Measurements from ENCODE around the gene DIP2C.
"Not testable (repeated sequence)": the region's sequence is repeated elsewhere in the genome, so short reads cannot be mapped to it uniquely, and the experiment has no call there.

DIP2C gene

DNA sequence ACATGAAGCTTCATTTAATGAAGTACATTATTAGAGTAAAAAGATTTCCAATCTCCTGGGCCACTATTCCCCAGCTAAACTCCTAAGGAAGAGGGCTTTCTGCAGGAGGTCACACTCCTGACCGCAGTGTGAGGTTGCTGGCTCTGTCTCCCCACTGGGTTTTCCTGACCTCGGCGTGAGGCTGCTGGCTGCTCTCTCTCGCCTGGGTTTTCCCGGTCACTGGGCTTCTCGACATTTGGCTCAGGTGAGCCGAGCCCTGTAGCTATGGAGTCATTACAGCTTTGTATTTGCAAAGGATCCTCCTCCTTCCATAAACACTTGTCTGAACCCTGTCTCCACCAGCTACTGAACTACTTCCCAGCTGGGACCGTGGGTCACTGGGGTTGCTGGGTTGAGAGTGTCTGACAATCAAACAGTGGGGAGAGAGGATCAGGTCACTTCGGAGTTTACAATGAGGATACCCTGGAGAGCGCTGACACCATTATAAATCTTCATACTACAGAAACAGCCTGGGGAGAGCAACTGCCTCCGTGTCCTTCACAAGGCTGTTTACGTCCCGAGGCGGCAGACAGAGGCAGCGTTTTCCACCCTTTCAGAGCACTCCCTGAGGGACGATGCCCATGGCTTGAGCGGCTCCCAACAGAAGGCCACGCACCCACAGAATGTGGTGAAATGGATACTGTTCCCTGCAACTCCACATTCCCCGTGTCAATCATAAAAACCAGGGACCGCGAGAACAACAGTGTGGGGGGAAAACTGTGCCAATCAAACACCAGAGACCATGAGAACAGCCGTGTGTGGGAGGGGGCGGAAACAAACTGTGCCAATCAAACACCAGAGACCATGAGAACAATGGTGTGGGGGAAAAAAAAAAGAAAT is 328.0 kb downstream of the DIP2C start:
- DNase-seq: no peak

DNA sequence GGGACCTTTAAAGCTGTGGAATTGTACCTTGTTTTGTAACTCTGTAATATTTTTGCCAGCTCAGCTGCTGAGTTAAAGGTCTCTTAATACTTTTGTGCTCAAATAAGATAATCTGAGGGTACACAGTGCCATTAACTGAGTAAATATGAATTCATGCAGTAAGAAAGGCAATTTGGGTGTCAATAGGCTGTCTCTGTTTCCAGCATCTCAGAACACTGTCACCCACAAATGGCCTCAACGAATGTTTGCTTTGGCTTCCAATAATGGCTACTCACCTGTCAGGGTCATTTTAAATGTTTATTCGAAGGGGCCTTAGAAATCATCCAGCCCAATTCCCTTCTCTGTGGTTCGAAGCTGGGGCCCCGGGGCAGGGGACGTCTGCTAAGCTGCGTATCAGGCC is 328.8 kb downstream of the DIP2C start:
- DNase-seq: no peak

DNA sequence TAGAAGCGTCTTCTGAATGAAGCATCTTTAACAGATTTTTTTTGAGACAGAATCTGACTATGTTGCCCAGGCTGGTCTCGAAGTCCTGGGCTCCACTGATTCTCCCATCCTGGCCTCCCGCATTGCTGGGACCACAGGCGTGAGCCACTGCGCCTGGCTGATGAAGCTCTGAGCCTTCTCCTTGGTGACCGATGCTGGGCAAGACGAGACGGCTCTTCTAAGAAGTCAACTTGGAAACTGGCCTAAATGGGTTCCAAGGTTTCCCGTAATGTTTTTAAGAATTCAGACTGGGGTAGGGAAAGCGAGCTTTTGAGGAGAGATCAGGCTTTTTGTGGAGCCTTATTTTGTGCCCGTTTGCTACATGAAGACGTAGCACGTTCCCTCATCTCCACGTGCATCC is 329.7 kb downstream of the DIP2C start:
- no peak for DNase-seq

DNA sequence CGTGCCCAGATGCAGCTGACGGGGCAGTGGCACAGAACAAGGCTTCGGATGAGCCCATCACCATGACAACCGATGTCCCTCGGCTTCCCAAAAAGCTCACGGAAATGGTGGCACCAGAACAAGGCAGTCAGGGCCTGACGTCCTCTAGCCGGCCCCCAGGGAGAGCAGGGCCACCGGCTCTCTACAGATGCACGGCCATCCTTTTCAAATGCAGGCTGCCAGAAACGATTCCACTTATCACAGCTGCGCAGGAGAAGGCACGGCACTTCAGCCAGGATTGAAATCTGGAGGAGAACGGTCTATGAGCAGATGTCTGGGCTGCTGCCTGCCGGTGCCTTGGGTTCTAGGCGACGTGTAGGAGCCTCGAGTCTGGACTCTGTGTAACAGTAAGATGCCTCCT is 330.4 kb downstream of the DIP2C start:
- no peak for DNase-seq

DNA sequence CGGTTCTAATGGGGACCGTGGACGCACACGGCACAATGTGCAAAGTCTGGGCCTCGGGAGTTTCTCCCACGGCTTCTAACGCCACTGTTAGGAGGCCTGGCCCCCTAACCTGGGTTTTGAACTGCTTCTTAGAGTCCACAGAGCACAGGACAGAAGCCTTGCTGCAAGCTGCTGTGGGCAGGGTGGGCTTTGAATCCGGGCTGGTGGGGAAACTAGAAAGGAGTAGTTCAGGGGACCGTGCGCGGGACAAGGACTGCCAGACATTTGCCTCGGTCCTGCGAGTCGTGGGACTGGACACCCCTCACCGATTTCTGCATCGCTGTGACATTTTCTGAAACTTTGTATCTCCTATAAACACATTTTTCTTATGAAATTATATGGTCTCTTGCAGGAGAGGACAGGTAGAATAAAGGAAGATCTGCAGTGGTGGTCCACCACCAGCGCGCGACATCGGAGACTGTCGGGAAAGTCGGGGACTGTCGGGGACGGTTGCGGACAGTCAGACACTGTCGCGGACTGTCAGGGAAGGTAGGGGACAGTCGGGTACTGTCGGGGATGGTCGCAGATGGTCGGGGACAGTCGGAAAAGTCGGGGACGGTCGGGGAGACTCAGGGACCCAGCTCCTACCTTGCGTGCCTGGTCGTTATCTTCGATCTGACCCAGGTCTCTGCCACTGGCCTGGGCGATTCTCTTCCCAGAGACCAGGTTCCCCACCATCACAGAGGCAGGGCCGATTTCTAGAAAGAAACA is 332.1 kb downstream of the DIP2C start:
- DNase-seq: no peak

- no peak for DNase-seq
Observed at GRCh38 chr10:356452-356851, 333.0 kb downstream of the DIP2C start.

DNA sequence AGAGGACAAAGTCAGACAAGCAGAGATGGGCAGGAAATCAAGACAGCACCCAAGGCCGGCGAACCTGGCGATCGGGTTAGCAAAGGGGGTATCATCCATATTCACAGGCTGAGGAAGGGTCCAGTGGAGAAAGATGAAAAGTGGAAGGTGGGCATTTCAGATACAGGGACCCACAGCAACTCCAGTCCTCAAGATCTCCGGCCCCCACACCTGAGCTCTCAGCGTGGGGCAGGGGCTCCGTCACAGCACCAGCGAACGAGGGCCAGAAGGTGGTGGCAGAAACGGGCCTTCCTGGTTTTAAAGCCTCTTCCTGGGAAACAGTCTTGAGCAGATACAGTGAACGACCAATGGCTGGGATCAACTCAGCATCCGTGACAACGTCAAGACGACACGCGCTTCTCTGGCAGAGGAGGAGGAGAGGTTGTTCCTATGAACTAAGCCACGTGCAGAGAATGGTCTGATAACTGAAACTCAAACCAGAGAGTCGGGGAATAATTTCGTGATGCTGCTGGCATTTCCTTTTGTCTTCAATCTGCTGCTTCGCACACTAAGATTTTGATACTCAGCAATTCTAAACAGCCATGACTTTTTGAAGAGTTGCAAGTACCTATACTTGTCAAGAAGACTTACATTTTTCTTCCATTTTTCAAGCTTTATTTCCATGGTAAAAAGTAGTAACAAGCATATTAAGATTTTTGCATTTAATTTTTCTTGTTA is 334.4 kb downstream of the DIP2C start:
- DNase-seq: no peak

DNA sequence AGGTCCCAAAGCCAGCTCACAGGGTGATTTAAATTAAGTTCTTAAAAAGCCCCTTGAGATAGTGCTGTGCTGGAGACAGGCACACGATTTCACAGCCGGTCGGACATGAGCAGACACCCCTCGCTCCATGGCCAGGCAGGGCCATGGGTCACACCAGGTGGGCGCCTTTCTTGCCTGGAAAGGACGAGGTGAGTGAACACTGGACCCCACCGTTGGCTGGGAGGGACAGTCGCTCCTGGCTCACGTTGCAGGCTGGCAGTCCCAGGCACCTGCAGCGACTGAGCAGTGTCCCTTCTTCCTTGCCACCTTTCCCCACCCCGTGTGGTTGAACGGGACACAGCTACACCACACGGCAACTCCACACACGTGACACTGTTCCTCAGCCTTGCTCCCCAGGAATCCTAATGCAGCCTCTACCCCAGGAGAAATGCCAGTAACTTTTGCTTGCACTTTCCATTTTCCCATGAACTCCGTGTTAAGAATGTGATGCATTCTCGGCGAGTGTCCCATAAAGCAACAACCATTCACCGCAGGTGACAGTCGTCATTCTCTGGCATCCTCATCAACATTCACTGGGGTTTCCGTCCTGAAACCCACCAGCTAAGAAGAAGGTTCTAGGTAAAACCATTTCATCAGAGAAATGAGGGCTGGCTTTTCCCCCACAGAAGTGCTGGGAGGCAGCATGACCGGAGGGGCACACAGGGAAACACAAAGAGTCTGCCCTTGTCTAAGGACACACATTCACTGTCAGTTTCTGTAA is 336.8 kb downstream of the DIP2C start:
- DNase-seq: no peak

DNA sequence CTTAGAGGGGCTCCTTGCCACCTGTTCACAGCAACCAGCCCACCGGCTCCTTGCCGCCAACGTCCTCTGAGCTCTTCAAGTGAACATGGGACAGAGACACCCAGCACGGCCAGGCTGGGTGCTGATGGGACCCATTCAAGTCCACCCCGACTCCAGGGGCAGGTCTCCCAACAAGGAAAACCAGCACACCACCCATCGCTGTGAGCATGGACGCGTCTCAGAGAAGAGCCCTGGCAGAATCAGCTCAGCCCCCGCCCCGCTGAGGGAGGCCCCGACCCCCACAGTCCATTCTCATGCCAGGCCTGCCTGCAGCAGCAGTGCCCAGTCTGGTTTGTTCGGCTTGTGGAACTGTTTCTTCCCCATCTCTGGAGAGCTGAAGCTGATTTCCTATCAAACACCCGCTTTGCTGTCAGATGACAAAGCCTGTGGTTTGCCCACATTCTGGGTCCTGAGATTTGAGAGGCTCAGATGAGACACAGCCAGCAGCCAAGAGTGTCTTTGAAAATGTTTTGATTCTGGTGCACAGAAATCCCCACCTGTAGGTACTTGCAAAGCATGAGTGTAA is 337.6 kb downstream of the DIP2C start:
- DNase-seq: no peak

DNA sequence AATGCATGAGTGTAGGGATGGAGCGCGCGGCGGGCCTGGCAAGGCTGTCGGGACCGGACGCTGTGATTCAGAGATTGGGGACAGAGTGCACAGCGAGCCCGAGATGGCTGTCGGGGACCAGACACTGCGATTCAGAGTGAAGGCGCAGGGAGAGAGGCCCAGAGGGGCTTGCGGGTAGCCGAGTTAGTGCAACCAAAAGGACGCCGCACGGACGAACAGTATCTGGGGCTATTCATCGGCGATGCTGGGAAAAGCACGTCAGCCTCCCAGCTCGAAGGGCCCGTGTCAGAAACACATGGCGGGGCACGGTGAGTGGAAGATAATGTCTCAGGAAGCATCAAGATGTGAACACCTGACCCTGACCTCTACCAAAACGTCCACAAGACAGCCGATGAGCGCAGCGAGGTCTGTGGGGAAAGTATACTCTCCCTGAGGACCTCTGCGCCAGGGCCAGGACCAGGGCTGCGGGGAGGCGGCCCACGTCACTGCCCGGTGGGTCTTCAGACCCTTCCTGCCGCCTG is 338.4 kb downstream of the DIP2C start:
- DNase-seq: no peak

- DNase-seq: no peak
Observed at GRCh38 chr10:349081-349480, 340.4 kb downstream of the DIP2C start.

GRCh38 chr10:348456-348855 is 341.0 kb downstream of the DIP2C start:
- DNase-seq: no peak

- not testable (repeated sequence) for DNase-seq
Observed at GRCh38 chr10:347774-348173, 341.7 kb downstream of the DIP2C start.

GRCh38 chr10:347190-347589 is 342.3 kb downstream of the DIP2C start:
- not testable (repeated sequence) for DNase-seq

DNA sequence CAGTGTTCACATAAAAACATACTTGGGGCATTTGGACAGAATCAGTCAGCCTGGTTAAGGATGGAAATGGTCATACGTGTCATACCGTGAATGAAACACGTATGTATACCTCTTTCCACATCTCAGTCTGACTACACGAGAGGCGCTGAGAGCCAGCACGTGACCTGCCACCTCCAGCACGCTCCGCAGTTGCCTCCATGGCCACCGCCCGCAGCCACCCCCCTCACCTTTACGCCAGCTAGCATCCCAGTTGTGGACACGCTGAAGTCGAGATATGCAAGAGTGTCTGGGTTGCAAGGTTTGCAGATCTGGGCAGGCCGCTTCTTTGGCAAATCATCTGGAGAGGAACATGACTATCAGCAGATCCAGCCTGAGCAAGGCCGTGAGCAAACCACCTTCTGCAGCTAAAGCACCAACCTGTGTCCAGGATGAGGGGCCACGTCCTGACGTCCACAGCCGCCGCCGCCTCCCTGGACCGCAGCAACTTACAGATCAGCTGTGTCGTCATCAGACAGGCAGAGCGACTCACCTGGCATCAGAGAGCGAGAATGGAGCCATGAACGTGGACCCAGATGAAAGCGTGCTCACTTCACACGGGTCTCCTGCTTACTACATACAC is 344.8 kb downstream of the DIP2C start:
- no peak for DNase-seq

GRCh38 chr10:343231-344220 is 345.9 kb downstream of the DIP2C start:
- no peak for DNase-seq

DNA sequence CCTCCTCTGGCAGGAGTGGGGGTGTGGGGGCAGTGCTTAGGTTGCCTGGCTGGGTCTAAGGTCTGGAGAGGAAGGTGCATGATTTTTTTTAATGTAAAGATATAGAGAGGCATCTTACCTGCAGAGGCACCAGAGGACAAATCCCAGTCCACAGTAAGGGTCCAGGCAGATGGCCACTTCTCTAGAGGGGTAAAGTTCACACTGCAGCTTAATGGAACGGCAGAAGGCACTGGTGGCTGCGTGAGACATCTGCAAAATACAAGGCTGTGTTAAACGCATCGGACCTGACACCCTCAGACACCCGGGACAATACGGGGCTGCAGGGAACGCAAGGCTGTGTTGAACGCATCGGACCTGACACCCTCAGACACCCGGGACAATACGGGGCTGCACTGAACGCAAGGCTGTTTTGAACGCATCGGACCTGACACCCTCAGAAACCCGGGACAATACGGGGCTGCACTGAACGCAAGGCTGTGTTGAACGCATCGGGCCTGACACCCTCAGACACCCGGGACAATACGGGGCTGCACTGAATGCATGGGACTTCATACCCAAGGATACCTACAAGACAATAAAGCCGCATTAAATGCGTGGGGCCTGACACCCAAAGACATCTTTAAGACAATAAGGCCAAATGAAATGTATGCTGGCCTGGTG is 348.3 kb downstream of the DIP2C start:
- DNase-seq: no peak

GRCh38 chr10:340646-341045 is 348.8 kb downstream of the DIP2C start:
- DNase-seq: no peak

DNA sequence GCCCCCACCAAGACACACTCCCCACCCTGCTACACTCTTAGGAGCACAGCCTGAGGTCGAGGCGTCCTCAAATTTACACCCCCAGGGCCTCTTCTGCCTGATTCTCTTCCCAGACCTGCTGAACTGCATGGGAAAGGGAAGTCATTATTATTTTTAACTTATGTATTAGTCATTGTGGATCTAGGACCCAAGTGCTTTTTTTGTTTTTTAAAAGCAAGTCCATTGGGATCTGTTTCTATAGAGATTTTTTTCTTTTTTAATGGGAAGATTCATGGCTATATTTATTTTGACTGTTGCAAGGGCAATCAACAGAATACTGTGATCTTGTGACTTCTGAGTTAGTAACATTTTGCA is 350.5 kb downstream of the DIP2C start:
- no peak for DNase-seq

Data from hematopoietic multipotent progenitor cell treated with erythropoietin and hydrocortisone succinate and interleukin-3 and kit ligand, for 6 days (in vitro differentiated cells).